LNCaP clone FGC (cell line): ENCODE data around the gene PDHA2.

Experiments used
- DNase-seq: peaks from one replicate; pipeline ENCODE4 v3.0.0-alpha.2; 2011; ENCODE audit warnings: low read depth
- H3K4me3 ChIP-seq: 2 replicates; pipeline ENCODE4 v1.5.1; 2011; ENCODE audit warnings: mild to moderate bottlenecking, low read depth, low read length, control low read depth
- TF ChIP-seq, protein P1 (sequence below): IDR thresholded peaks from 2 replicates; pipeline ENCODE4 v1.5.1; 2012; ENCODE audit warnings: mild to moderate bottlenecking; ENCODE audit not compliant: control insufficient read depth, insufficient read depth; ENCODE audit errors: extremely low read depth

PDHA2 gene

DNA sequence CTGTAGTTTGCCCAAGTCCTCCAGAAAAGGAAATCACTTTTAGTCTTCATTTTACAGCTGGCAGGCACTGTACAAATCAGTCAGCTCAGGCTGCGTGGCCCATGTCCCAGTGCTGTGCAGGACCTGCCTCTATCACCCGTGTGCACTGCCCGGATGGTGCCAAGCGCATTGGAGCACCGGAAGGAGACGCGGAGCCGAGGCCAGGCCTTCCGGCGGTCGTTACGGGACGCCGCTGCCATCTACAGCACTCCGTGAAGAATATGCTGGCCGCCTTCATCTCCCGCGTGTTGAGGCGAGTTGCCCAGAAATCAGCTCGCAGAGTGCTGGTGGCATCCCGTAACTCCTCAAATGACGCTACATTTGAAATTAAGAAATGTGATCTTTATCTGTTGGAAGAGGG, at the start of gene PDHA2:
Gene PDHA2, plus strand, starts transcription at position 203 of the 400 bp plus-strand sequence. Its CDS starts 58 bp downstream, at position 261.
- DNase-seq, result no peak
- H3K4me3 ChIP-seq, result no peak within 1 kb of the TSS
- TF ChIP-seq, protein P1, sequence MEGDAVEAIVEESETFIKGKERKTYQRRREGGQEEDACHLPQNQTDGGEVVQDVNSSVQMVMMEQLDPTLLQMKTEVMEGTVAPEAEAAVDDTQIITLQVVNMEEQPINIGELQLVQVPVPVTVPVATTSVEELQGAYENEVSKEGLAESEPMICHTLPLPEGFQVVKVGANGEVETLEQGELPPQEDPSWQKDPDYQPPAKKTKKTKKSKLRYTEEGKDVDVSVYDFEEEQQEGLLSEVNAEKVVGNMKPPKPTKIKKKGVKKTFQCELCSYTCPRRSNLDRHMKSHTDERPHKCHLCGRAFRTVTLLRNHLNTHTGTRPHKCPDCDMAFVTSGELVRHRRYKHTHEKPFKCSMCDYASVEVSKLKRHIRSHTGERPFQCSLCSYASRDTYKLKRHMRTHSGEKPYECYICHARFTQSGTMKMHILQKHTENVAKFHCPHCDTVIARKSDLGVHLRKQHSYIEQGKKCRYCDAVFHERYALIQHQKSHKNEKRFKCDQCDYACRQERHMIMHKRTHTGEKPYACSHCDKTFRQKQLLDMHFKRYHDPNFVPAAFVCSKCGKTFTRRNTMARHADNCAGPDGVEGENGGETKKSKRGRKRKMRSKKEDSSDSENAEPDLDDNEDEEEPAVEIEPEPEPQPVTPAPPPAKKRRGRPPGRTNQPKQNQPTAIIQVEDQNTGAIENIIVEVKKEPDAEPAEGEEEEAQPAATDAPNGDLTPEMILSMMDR, result no peak

DNA sequence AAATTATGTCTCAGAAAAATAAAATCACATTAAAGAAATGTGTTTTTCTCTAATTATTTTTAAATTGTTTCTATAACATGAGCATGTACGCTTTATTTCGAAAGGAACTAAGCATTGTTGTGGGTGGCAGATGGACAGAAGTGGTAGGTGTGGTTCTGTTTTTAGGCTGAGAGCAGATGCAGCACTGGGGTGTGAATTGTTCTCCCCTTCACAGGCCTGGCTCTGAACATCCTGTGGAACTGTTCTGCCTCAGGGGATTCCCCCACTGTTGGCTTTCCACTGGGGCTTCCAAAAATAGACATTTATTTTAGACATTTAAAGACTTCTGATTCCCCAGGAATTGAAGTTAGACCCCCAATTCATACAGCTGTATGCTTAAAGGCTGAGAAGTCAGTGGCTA, 41.9 kb upstream of the PDHA2 start:
- DNase-seq, result no peak
- TF ChIP-seq, protein P1, result no peak
- H3K4me3 ChIP-seq, result no peak overlapping the region

DNA sequence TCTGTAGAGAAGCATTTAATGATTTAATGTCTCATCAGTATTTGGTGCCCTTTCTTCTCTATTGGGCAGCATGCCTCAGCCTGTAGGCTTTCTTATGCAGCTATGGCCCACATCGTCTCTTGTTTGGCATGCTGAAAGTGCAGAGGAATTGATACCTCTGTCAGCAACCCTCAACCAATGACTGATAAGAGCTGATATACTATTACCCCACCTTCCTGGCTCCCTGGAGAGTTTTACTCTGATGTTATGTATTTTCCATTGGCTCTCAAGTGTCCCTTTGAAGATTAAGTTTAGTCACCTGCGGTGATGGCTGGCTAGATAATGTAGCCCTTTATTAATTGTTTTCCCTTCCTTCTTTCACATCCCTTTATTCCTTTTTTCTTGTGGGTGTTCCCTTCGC, 41.2 kb upstream of the PDHA2 start:
- TF ChIP-seq, protein P1, result no peak
- DNase-seq, result no peak
- no peak overlapping the region for H3K4me3 ChIP-seq

DNA sequence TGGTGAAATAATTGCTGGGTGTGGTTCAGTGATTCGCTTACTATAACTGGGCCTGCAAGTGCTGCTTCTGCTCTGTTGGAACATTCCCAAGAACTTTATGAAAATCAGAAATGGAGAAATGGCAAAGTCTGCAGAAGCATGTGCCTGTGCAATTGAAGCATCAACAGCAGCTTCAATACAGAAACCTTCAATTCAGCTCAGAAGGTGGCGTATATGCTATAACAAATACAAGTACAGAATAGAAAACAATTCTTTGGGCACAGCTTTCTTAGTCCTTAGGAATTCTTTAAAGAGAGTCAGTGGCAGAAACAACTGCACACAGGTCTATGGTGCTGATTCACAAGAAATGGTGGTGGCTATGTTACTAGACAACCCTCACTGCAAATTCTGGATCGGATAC, 18.0 kb upstream of the PDHA2 start:
- TF ChIP-seq, protein P1, result no peak
- DNase-seq, result no peak
- no peak overlapping the region for H3K4me3 ChIP-seq

- TF ChIP-seq, protein P1, result no peak
- DNase-seq, result no peak
Observed at GRCh38 chr4:95825546-95825945, 14.3 kb upstream of the PDHA2 start.

GRCh38 chr4:95830651-95831050, 9.2 kb upstream of the PDHA2 start:
- TF ChIP-seq, protein P1, result no peak
- no peak for DNase-seq
- H3K4me3 ChIP-seq, result no peak overlapping the region

More at GRCh38 chr4:95825546-95825945, 14.3 kb upstream of the PDHA2 start:
- no peak overlapping the region for H3K4me3 ChIP-seq

DNA sequence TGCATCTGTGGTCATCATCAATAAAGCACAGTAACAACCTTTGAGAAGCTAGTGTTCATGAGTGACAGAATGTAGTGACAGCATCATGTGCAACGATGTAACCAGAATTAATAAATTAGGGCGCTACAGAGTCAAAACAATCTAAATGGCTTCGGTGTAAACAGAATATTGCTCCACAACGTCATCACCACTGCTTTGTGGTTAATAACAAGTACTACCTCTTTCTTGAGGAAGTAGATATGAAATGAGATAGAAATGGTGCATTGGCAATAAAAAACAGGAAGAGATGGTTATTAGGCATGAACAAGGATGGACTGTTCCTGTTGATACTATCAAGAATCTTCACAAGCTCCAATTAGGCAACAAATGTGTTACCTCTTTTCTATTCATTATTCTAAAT, 8.7 kb upstream of the PDHA2 start:
- H3K4me3 ChIP-seq, result no peak overlapping the region
- TF ChIP-seq, protein P1, result no peak
- DNase-seq, result no peak
